ENCODE data around the gene PALM. TPM values are rescaled to one million over a fixed set of nuclear protein-coding genes. Genes with fewer than 3 reads are reported as not detected.

Gene PALM
- total RNA-seq, 1 experiment from 2014 or later = 0.83 TPM

DNA sequence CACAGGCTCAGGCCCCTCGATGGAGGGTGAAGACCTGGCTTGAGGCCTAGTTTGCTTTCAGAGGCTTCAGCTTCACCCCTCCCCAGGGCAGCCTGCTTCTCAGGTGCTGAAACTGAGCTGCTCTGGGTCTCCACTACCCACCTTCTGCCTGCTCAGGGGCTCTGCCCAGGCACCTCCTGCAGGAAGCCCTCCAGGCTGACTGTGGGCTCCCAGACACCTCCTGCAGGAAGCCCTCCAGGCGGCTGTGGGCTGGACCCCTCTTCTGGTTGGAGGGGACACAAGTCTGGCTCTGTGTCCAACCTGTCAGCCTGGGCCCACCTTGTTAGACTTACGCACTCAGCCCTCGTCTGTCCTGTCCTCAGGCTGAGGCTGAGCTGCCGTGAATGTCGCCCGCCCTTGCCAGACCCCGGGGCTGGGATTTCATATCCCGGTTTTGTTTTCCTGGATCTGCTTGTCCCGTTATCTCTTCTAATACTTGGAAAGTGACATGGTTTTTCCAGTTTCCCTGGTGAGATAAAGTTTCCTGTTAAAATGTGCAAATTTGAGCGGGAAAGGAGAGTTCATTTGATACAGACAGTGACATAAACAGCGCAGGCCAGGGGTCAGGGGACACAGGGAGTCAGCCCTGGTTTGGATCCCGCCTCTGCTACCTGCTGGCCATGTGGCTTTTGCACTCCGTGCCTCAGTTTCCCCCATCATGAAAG is 21.4 kb downstream of the PALM start:
- intact Hi-C loops (cut with micrococcal nuclease; ENCODE audit: unreplicated experiment) = no loop called here
- Mint-ChIP-seq H3K36me3 (ENCODE audit: insufficient read depth, unreplicated experiment) (peaks cover 8% of the 10 kb centered on the region), H3K4me1 (ENCODE audit: low read depth, unreplicated experiment) (peaks cover 15% of the 10 kb centered on the region), H3K27me3 (ENCODE audit: unreplicated experiment) (peaks cover 13% of the 10 kb centered on the region), H3K27ac (ENCODE audit: unreplicated experiment) (no peak overlapping the region), H3K4me3 (ENCODE audit: low read depth, unreplicated experiment) (no peak overlapping the region), H3K9me3 (ENCODE audit: low read depth, unreplicated experiment) (no peaks in the 10 kb centered on the region)
- CTCF ChIA-PET = no interaction called here
- no TSS peak for BruUV-seq (replicated peaks)
- no peak for DNase-seq
- TF ChIP-seq, protein P1, sequence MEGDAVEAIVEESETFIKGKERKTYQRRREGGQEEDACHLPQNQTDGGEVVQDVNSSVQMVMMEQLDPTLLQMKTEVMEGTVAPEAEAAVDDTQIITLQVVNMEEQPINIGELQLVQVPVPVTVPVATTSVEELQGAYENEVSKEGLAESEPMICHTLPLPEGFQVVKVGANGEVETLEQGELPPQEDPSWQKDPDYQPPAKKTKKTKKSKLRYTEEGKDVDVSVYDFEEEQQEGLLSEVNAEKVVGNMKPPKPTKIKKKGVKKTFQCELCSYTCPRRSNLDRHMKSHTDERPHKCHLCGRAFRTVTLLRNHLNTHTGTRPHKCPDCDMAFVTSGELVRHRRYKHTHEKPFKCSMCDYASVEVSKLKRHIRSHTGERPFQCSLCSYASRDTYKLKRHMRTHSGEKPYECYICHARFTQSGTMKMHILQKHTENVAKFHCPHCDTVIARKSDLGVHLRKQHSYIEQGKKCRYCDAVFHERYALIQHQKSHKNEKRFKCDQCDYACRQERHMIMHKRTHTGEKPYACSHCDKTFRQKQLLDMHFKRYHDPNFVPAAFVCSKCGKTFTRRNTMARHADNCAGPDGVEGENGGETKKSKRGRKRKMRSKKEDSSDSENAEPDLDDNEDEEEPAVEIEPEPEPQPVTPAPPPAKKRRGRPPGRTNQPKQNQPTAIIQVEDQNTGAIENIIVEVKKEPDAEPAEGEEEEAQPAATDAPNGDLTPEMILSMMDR (IDR thresholded peaks at IDR 0.05; ENCODE audit: unreplicated experiment) = no peak

DNA sequence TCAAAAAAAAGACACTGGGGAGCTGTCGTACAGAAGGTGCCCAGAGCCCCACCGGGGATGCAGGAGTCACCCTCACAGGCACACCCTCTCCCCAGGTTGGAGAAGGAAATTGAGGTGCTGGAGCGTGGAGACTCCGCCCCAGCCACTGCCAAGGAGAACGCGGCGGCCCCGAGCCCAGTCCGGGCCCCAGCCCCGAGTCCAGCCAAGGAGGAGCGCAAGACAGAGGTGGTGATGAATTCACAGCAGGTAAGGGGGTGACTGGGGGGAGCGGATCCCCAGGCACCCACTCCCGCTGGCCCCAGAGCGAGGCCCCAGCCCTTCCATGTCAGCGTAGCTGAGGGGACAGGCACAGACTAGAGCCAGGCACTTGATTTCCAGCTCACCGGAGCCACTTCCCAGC is 22.3 kb downstream of the PALM start:
- peaks cover 16% of the 10 kb centered on the region for H3K4me1 Mint-ChIP-seq (ENCODE audit: low read depth, unreplicated experiment)
- H3K9me3 Mint-ChIP-seq (ENCODE audit: low read depth, unreplicated experiment) = no peaks in the 10 kb centered on the region
- peaks cover 13% of the 10 kb centered on the region for H3K27me3 Mint-ChIP-seq (ENCODE audit: unreplicated experiment)
- TF ChIP-seq, protein P1 (IDR thresholded peaks at IDR 0.05; ENCODE audit: unreplicated experiment) = no peak
- H3K4me3 Mint-ChIP-seq (ENCODE audit: low read depth, unreplicated experiment) = no peak overlapping the region
- CTCF ChIA-PET = no interaction called here
- DNase-seq = no peak
- intact Hi-C loops (cut with micrococcal nuclease; ENCODE audit: unreplicated experiment) = no loop called here
- no TSS peak for BruUV-seq (replicated peaks)
- peaks cover 8% of the 10 kb centered on the region for H3K36me3 Mint-ChIP-seq (ENCODE audit: insufficient read depth, unreplicated experiment)
- no peak overlapping the region for H3K27ac Mint-ChIP-seq (ENCODE audit: unreplicated experiment)

DNA sequence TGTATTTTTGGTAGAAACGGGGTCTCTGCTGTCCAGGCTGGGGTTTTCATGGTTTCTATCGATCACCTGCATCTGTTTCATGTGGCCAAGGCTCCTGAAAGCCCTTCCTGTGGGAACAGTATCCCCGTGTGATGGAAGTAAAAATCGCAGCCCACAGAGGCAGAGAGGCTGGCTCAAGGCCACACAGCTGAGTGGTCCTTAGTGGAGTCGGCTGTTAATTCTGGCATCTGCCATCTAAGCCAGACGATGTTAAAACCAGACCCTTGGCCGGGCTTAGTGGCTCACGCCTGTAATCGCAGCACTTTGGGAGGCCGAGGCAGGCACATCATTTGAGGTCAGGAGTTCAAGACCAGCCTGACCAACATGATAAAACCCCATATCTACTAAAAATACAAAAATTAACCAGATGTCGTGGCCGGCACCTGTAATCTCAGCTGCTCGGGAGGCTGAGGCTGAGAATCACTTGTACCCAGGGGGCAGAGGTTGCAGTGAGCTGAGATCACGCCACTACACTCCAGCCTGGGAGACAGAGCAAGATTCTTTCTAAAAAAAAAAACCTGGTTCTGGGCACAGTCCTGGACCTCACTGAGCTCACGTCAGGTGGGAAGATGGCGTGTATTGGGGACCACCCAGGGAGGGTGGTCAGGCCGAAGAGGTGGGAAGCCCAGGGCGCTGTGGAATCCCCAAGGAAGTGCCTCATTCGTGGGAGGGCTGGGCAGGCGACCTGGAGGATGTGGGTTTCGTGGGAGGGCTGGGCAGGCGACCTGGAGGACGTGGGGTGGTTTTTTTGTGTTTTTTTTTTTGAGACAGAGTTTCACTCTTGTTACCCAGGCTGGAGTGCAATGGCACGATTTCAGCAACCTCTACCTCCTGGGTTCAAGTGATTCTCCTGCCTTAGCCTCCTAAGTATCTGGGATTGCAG is 23.7 kb downstream of the PALM start:
- Mint-ChIP-seq H3K4me1 (ENCODE audit: low read depth, unreplicated experiment) (peaks cover 16% of the 10 kb centered on the region), H3K4me3 (ENCODE audit: low read depth, unreplicated experiment) (no peak overlapping the region), H3K36me3 (ENCODE audit: insufficient read depth, unreplicated experiment) (peaks cover 5% of the 10 kb centered on the region), H3K27me3 (ENCODE audit: unreplicated experiment) (peaks cover 19% of the 10 kb centered on the region), H3K9me3 (ENCODE audit: low read depth, unreplicated experiment) (no peaks in the 10 kb centered on the region), H3K27ac (ENCODE audit: unreplicated experiment) (no peak overlapping the region)
- intact Hi-C loops (cut with micrococcal nuclease; ENCODE audit: unreplicated experiment) = no loop called here
- TF ChIP-seq, protein P1 (IDR thresholded peaks at IDR 0.05; ENCODE audit: unreplicated experiment) = no peak
- DNase-seq = no peak
- BruUV-seq (replicated peaks) = no TSS peak
- CTCF ChIA-PET = interaction anchor here (0.9 kb wide), 1 partner anchor 69 kb away, joined by 3 read pairs; the partner anchor contains the start of gene RNF126

DNA sequence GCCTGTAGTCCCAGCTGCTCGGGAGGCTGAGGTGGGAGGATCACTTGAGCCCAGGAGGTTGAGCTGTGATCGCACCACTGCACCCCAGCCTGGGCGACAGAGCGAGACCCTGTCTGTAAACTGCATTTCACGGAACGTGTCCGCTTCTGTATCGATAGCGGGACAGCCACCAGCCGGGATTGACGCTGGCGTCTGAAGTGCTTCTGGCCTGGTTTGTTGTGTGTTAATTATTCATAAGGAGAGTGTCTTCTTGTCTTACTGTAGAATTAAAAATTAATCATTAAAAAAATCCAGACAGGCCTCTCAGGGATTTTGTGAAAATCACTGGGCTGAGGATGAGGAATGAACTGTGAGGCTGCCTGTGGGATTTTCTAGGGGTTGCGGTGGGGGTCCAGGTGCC is 26.0 kb downstream of the PALM start:
- Mint-ChIP-seq H3K27me3 (ENCODE audit: unreplicated experiment) (peaks cover 24% of the 10 kb centered on the region), H3K27ac (ENCODE audit: unreplicated experiment) (no peak overlapping the region), H3K36me3 (ENCODE audit: insufficient read depth, unreplicated experiment) (no peaks in the 10 kb centered on the region), H3K4me3 (ENCODE audit: low read depth, unreplicated experiment) (no peak overlapping the region), H3K4me1 (ENCODE audit: low read depth, unreplicated experiment) (peaks cover 16% of the 10 kb centered on the region), H3K9me3 (ENCODE audit: low read depth, unreplicated experiment) (no peaks in the 10 kb centered on the region)
- no TSS peak for BruUV-seq (replicated peaks)
- intact Hi-C loops (cut with micrococcal nuclease; ENCODE audit: unreplicated experiment) = loop anchor here (2.0 kb wide), 1 partner anchor 70 kb away; no protein-coding TSS in a partner anchor
- CTCF ChIA-PET = interaction anchor here (0.7 to 1.0 kb wide), 3 partner anchors 17 to 57 kb away, joined by 3 to 6 read pairs (median 3); no protein-coding TSS in a partner anchor
- TF ChIP-seq, protein P1 (IDR thresholded peaks at IDR 0.05; ENCODE audit: unreplicated experiment) = no peak
- DNase-seq = no peak

Measured in Calu3 (cell line).